Stimulated activated naive CD4-positive, alpha-beta T cell (primary cell): ENCODE measurements around the gene TNXB.
"Not testable (repeated sequence)": the region's sequence is repeated elsewhere in the genome, so short reads cannot be mapped to it uniquely, and the experiment has no call there.

Experiments
- DNase-seq, 6 experiments: peaks; one replicate each; lab custom pipeline; 2025; lab: John Stamatoyannopoulos, UW

The TNXB gene

DNA sequence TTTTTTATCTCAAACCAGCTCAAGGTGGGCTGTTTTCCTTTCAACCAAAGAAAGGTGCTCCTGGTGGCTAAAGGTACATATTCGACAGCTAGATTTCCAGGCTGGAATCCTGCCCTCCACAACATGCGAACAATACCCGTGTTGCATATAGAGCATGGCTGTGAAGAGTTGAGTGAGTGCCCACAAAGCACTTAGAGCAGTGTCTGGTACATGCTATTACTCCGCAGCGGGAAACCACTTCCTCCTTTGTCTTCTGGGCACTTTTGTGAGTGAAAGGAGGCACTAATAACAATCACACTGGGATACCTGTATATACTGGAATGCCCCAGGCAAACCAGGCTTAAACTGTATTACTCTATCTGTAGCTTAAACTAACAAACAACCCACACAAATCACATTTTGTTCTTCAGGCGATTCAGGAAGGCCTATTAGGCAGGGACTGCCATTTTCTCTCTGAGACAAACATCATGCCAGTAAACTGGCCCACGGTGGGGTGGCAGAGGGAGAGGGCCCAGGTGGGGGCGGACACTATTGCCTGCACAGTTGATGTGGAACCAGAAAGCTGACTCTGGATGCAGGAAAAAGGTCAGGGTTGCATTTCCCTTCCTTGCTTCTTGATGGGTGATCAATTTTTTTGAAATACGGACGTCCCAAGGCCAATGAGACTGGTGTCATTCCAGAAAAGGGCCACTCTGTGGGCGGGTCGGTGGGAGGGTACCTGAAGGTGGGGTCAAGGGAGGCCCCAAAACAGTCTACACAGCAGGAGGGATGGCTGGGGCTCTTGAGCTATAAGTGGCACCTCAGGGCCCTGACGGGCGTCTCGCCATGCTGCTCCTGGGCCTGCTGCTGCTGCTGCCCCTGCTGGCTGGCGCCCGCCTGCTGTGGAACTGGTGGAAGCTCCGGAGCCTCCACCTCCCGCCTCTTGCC is 71.3 kb downstream of the TNXB start, which contains the start of gene CYP21A2:
TSS of gene CYP21A2 (plus strand) at position 818 of the 927 bp plus-strand sequence. CDS start at position 826, 8 bp downstream.
- peak in 1 of 6 experiments; percentile 13 for DNase-seq

DNA sequence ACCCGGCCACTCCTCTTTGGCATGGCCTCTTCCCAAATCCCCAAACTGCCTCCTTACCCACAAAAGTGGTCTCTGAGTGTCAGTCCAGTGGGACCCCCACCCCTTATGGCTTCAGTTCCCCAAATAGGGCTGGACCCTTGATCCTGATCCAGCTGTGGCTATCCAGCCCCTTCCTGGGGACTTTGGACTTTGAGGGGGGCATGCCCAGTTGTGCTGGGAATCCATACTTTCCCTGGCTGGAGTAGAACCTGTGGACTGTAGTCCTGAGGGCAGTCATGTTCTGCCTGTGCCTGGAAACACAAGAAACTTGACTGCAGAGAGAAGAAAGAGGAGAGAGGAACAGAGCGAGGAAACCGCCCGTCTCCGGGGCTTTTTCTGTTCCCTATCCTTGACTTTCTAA is 72.0 kb downstream of the TNXB start:
- DNase-seq: not testable (repeated sequence)

- not testable (repeated sequence) for DNase-seq
Measured at GRCh38 chr6:32035283-32036013, 73.7 kb downstream of the TNXB start.

- not testable (repeated sequence) for DNase-seq
Measured at GRCh38 chr6:32029553-32029952, 79.6 kb downstream of the TNXB start.

DNA sequence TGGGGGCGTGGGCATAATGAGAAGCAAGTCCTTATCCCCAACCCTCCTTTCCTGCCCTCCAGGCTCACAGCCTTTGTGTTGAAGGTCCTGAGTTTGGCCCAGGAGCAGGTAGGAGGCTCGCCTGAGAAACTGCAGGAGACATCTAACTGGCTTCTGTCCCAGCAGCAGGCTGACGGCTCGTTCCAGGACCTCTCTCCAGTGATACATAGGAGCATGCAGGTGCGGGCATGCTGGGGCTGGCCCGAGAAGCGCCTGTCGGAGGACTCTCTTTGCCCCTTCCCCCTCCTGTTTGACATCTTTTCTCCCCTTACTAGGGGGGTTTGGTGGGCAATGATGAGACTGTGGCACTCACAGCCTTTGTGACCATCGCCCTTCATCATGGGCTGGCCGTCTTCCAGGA is 80.5 kb downstream of the TNXB start:
- not testable (repeated sequence) for DNase-seq

DNA sequence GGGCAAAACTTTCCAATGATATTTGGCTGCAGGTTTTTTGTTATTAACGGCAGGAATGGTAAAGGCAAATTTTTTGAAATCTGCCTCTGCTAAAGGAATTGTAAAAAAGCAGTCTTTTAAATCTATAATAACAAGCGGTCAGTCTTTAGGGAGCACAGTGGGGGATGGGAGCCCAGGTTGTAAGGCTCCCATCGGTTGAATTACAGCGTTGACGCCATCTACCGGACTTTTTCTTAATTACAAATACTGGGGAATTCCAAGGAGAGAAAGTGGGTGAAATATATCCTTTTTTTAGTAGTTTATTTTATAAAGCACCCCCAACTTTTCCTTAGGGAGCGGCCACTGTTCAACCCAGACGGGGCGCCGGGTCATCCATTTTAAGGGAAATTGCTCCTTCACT is 87.0 kb downstream of the TNXB start:
- not testable (repeated sequence) for DNase-seq

DNA sequence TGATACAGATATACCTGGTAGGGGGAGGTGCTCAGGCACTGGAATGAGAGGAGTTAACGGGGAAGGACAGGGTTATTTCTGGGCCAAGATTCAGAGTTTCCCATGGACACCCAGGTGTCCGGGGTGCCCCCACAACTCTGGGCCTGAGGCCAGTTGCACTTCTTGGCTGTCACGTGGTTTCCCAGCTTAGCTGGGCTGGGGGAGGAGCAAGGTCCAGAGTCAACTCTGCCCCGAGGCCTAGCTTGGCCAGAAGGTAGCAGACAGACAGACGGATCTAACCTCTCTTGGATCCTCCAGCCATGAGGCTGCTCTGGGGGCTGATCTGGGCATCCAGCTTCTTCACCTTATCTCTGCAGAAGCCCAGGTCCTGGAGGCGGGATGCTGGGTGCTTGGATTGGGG is 94.6 kb downstream of the TNXB start, which contains the start of gene C4B:
TSS of gene C4B (plus strand) at position 249 of the 400 bp plus-strand sequence. CDS start at position 300, 51 bp downstream.
- not testable (repeated sequence) for DNase-seq

DNA sequence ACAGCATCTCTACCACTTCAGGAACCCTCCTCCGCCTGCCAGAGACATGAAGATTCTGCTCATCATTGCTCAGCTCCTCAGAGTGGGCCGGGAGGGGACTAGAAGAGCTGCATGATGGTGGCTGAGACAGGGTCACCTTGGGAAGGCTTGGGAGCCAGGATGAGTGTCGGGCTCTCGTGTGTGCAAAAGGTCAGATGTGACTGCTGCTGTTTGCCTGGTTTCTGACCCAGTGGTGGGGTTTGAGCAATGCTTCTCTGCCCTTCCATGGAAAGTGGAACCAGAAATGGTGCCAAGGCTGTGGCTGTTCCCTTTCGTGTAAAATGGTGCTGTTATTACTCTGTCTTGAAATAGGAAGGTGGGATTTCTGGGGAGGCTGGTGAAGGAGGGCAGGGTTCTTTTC is 95.4 kb downstream of the TNXB start:
- DNase-seq: not testable (repeated sequence)

DNA sequence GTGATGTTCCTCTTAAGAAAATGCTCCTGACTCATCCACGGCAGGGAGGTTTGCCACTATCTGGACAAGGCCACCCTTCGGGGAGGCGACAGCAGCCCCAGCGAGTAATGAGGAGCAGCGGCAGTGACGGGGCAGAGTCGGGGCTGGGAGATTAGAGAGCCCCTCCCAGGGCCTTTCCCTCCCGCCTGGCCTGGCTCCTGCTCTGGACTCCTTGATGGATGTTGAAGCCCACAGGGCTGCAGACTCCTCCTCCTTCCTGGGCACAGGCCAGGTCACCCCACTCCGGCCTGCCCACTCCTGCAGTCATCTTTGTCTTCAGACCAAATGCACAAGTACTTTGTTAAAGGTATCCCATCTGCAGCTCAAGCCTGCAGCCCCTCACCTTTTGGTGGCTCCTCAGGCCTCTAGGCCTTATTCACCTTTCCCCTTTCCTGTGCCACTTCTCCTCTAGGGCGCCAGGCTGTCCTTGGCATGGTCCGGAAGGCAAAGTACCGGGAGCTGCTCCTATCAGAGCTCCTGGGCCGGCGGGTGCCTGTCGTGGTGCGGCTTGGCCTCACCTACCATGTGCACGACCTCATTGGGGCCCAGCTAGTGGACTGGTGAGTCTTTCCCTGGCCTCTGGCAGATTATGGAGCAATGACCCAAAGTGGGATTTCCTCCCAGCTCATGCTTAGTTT is 96.1 kb downstream of the TNXB start:
- not testable (repeated sequence) for DNase-seq

DNA sequence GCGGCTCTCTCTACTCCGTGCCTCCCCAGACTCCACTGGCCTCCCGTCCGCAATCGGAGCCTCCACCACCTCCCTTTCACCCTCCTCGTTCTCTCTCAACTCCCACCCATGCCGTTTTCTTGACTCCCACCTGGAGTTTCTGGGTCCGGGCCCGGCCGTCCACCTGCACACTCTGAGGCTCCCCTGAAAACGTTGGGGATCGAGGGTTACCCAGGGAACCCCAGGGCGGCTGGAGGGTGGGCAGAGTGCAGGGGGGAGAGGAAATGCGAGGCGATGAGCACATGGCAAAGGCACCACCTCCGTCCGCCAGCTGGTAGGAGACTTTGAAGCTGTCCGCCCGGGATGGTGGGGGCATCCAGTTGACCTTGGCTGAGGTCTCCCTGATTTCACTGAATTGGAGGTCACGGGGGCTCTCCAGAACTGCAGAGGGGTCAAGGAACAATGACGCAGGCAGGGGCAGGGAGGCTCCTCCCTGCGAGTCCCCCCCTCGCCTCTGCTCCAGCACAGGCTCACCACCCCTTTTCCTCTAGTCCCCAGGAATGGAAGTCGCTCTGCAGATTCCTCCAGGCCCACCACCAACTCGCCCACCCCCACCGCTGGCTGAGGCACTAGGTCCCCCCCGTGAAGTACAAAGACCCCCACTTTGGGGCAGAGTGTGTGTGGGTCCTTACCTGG is 98.1 kb downstream of the TNXB start:
- DNase-seq: not testable (repeated sequence)

DNA sequence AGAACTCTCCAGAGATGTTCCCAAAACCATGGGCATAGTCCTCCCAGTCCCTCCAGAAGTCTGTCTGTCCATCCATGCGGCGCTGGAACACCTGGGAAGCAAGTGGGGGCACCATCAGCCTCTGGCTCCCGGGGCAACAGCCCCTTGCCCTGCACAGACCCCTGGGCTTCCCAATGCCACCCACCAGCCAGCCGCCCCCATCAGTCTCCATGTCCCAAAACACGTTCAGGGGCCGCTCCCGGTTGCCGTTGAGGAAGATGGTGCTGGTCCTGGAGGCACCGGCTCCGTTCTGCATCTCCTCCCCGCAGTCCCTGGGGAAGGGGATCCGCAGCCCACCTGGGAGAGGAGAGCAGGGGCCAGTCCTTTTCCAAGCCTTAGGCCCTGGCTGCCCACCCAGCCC is 99.6 kb downstream of the TNXB start:
- not testable (repeated sequence) for DNase-seq

DNA sequence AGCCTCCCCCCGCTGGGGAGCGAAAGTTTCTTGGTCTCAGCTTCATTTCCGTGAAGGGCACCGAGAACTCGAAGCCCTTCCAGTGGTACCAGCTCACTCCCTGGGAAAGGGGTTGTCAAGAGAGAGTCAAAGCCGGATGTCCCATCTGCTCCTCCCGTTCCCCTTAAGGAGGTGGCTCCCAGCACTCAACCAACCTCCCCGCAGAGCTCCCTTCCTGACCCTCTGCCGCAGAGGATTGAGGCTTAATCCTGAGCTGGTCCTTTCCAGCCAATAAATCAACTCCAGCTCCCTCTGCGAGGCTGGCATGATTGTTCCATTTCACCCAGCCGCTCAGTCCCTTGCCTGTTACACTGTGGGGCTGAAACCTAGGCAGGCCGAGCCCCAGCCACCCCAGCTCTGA is 100.5 kb downstream of the TNXB start:
- DNase-seq: not testable (repeated sequence)

- not testable (repeated sequence) for DNase-seq
Measured at GRCh38 chr6:32008037-32008436, 101.1 kb downstream of the TNXB start.

GRCh38 chr6:32007086-32007485 is 102.1 kb downstream of the TNXB start:
- not testable (repeated sequence) for DNase-seq

GRCh38 chr6:32005991-32006529 is 103.1 kb downstream of the TNXB start:
- DNase-seq: not testable (repeated sequence)

DNA sequence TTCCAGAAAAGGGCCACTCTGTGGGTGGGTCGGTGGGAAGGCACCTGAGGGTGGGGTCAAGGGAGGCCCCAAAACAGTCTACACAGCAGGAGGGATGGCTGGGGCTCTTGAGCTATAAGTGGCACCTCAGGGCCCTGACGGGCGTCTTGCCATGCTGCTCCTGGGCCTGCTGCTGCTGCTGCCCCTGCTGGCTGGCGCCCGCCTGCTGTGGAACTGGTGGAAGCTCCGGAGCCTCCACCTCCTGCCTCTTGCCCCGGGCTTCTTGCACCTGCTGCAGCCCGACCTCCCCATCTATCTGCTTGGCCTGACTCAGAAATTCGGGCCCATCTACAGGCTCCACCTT is 103.6 kb downstream of the TNXB start:
- DNase-seq: not testable (repeated sequence)

- DNase-seq: peak in 1 of 6 experiments; percentile 33
Measured at GRCh38 chr6:32004864-32005537, 104.1 kb downstream of the TNXB start.

GRCh38 chr6:32004393-32004792 is 104.7 kb downstream of the TNXB start:
- not testable (repeated sequence) for DNase-seq

DNA sequence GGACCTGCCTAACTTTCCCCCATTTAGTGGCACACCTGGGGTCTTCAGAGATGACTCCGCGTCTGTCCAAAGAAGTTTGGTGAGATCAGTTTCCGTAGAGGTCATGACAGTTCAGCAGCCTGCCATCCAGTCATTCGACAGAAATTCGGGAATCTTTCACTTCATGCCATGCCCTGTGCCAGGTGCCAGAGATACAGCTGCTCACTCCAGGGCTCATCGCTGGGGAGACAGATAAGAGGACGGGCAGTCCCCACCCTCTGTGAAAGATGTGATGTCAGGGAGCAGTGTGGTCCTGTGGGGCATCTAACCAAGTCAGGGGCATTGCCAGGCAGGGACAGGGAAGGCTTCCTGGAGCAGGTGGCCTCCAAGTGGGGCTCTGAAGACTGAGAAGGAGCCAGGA is 105.8 kb downstream of the TNXB start:
- DNase-seq: not testable (repeated sequence)

DNA sequence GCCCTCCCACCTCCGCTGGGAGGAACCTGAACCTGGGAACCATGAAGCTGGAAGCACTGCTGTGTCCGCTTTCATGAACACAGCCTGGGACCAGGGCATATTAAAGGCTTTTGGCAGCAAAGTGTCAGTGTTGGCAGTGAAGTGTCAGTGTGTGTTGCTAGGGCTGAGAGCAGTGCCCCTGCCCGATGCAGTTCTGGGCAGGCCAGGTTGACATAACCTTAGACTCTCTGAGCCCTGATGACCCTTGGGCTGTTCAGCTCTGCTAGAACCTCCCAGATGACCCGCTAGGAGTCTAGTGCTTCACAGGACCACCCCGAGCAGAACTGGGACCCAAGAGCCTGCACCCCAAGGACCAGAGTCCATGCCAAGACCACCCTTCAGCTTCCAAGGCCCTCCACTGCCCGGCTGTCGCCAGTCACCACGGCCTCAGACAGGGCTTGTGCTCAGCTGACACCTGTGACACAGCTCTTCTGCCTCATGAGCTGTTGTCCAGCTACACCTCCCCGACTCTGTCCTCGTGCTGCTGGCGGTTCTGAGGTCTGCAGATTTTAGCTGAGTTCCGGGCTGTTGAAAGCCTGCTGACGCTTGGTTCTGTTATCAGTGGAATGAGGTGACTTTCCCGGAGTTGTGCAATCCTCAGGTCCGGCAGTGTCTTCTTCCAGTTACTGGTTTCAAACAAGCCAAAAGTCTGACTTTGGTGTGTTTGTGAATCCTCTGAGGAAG is 106.4 kb downstream of the TNXB start:
- not testable (repeated sequence) for DNase-seq
